ENCODE results near the gene C19orf44.

The C19orf44 gene

GRCh38 chr19:16520986-16521624 lies 24.9 kb downstream of the C19orf44 start:
- H4K20me1 ChIP-seq (ENCODE audit: insufficient read depth, low read length), result no peaks in the 10 kb centered on the region

GRCh38 chr19:16521715-16522289 lies 25.6 kb downstream of the C19orf44 start:
- no peak overlapping the region for H3K4me2 ChIP-seq (ENCODE audit: low read length)
- no peak overlapping the region for H3K27ac ChIP-seq (ENCODE audit: low read length)
- no peak overlapping the region for H3K4me3 ChIP-seq (ENCODE audit: low read length)
- H3K36me3 ChIP-seq (replicated peaks; ENCODE audit: low read depth, low read length), result peaks cover 83% of the 10 kb centered on the region
- no peaks in the 10 kb centered on the region for H4K20me1 ChIP-seq (ENCODE audit: insufficient read depth, low read length)
- TF ChIP-seq EZH2phosphoT487 (IDR thresholded peaks at IDR 0.05; ENCODE audit: low read depth), result no peak
- TF ChIP-seq CTCF (IDR thresholded peaks at IDR 0.05; ENCODE audit: low read depth, low read length), result no peak
- no peaks in the 10 kb centered on the region for H3K9me3 ChIP-seq (ENCODE audit: insufficient read depth, low read length)
- H3K27me3 ChIP-seq (ENCODE audit: low read depth, low read length), result no peaks in the 10 kb centered on the region
- H3K79me2 ChIP-seq (ENCODE audit: low read length), result no peaks in the 10 kb centered on the region; the same call in 1 of the 2 replicates
- no peak overlapping the region for H2AFZ ChIP-seq (ENCODE audit: low read depth, low read length)
- no peak overlapping the region for H3K9ac ChIP-seq (ENCODE audit: low read length)
- no peaks in the 10 kb centered on the region for H3K4me1 ChIP-seq (ENCODE audit: low read length)

More at GRCh38 chr19:16520986-16521624, 24.9 kb downstream of the C19orf44 start:
- Histone ChIP-seq H3K4me1 (ENCODE audit: low read length) (no peaks in the 10 kb centered on the region), H3K4me2 (ENCODE audit: low read length) (no peak overlapping the region), H2AFZ (ENCODE audit: low read depth, low read length) (no peak overlapping the region), H3K9ac (ENCODE audit: low read length) (no peak overlapping the region), H3K27ac (ENCODE audit: low read length) (no peak overlapping the region), H3K4me3 (ENCODE audit: low read length) (no peak overlapping the region), H3K27me3 (ENCODE audit: low read depth, low read length) (no peaks in the 10 kb centered on the region), H3K9me3 (ENCODE audit: insufficient read depth, low read length) (no peaks in the 10 kb centered on the region), H3K79me2 (ENCODE audit: low read length) (no peaks in the 10 kb centered on the region; the same call in 1 of the 2 replicates), H3K36me3 (replicated peaks; ENCODE audit: low read depth, low read length) (peaks cover 82% of the 10 kb centered on the region)
- TF ChIP-seq CTCF (IDR thresholded peaks at IDR 0.05; ENCODE audit: low read depth, low read length) (no peak), EZH2phosphoT487 (IDR thresholded peaks at IDR 0.05; ENCODE audit: low read depth) (no peak)

GRCh38 chr19:16522559-16523377 lies 26.6 kb downstream of the C19orf44 start:
- Histone ChIP-seq H3K9me3 (ENCODE audit: insufficient read depth, low read length) (no peaks in the 10 kb centered on the region), H4K20me1 (ENCODE audit: insufficient read depth, low read length) (no peaks in the 10 kb centered on the region)

More at GRCh38 chr19:16522559-16523377, 26.6 kb downstream of the C19orf44 start:
- TF ChIP-seq CTCF (IDR thresholded peaks at IDR 0.05; ENCODE audit: low read depth, low read length) (no peak), EZH2phosphoT487 (IDR thresholded peaks at IDR 0.05; ENCODE audit: low read depth) (no peak)
- Histone ChIP-seq H3K27ac (ENCODE audit: low read length) (no peak overlapping the region), H2AFZ (ENCODE audit: low read depth, low read length) (no peak overlapping the region), H3K4me2 (ENCODE audit: low read length) (no peak overlapping the region), H3K36me3 (replicated peaks; ENCODE audit: low read depth, low read length) (peaks cover 84% of the 10 kb centered on the region), H3K9ac (ENCODE audit: low read length) (no peak overlapping the region), H3K4me3 (ENCODE audit: low read length) (no peak overlapping the region), H3K79me2 (ENCODE audit: low read length) (no peaks in the 10 kb centered on the region; the same call in 1 of the 2 replicates), H3K4me1 (ENCODE audit: low read length) (no peaks in the 10 kb centered on the region), H3K27me3 (ENCODE audit: low read depth, low read length) (no peaks in the 10 kb centered on the region)

Data from OCI-LY3 (cell line).